Stimulated activated CD8-positive, alpha-beta memory T cell treated with anti-CD3 and anti-CD28 coated beads, Interleukin-15, amount 100 ng/mL, for 24 hours (primary cell): ENCODE results near the gene INTS11.

ENCODE experiments used
- DNase-seq: peaks from one replicate; pipeline ENCODE4 v3.0.0-alpha.2; 2020; ENCODE audit warnings: low read depth

Gene INTS11

DNA sequence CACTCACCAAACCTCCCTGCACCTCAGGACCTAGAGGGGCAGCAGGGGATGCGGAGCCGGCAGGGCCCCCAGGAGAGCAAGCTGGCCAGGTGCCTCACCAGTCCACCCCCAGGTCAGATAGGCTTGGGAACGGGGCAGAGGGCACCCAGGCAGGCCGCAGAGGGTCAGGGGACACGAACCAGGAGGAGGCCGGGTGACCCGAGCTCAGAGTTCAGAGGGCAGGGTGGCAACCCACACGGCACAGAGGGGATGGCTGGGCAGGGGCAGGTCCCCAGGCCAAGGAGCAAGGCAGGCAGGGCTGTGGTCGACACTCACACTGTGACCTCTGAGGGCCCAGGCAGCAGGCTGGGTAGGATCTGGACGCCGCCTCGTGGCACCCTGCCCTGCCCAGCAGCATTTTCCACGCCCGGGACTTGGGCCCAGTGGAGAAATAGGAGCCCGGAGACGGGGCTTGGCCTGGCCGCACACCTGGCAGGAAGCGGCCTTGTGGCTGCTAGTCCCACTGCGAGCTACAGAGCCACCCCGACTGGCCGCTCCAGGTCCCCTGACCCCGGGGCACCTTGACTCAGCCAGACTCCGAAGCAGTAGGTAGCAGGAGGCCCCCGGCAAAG, 19.5 kb upstream of the INTS11 start:
- no peak for DNase-seq

GRCh38 chr1:1342584-1343115, 18.2 kb upstream of the INTS11 start:
- DNase-seq, result no peak

DNA sequence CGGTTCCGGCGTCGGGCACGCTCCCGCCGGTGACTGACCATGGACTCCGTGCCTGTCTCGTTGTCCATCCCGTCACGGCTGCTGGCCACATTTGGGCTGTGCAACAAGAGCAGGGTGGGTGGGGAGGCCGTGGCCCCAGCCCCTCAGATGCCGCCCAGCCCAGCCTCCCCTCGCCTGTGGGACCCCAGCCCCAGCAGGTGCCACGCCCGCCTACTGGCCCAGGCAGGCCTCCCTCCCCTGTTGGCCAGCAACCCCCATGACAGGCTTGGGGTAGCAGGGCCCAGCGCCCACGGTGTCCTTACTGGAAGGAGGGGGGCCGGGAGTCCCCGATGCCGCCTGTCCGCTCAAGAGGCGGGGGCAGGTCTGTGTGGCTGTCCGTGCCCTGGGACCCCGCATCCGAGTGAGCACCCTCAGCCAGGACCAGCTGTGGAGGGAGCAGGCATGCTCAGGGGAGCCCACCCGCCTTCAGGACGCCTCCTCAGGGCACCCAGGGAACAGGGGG, 17.7 kb upstream of the INTS11 start:
- DNase-seq, result no peak

- no peak for DNase-seq
Observed at GRCh38 chr1:1341549-1342021, 17.1 kb upstream of the INTS11 start.

DNA sequence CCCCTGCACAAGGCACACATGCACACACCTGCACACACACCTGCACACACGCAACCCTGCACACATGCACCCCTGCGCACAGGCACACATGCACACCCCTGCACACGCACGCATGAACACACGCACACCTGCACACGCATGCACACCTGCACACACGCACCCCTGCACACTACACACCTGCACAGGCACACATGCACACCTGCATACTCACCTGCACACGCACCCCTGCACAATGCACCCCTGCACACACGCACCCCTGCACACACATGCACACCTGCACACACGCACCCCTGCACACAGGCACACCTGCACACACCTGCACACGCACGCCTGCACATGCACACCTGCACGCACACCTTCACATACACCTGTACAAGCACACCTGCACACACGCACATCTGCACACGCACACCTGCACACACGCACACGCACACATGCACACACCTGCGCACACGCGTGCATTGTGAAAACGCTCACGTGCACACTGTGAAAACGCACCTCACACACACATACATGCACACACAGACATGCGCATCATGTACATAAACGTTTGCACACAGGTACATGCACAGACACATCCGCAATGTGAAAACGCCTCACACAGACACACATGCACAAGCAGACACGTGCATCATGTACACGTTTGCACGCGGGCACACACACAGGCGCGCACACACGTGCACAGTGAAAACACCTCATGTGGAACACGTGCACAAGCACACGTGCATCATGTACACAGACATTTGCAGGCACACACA, 16.5 kb upstream of the INTS11 start:
- no peak for DNase-seq

GRCh38 chr1:1340185-1340584, 15.7 kb upstream of the INTS11 start:
- DNase-seq, result no peak

GRCh38 chr1:1338278-1338677, 13.8 kb upstream of the INTS11 start:
- DNase-seq, result no peak

GRCh38 chr1:1337793-1338147, 13.3 kb upstream of the INTS11 start:
- DNase-seq, result no peak

DNA sequence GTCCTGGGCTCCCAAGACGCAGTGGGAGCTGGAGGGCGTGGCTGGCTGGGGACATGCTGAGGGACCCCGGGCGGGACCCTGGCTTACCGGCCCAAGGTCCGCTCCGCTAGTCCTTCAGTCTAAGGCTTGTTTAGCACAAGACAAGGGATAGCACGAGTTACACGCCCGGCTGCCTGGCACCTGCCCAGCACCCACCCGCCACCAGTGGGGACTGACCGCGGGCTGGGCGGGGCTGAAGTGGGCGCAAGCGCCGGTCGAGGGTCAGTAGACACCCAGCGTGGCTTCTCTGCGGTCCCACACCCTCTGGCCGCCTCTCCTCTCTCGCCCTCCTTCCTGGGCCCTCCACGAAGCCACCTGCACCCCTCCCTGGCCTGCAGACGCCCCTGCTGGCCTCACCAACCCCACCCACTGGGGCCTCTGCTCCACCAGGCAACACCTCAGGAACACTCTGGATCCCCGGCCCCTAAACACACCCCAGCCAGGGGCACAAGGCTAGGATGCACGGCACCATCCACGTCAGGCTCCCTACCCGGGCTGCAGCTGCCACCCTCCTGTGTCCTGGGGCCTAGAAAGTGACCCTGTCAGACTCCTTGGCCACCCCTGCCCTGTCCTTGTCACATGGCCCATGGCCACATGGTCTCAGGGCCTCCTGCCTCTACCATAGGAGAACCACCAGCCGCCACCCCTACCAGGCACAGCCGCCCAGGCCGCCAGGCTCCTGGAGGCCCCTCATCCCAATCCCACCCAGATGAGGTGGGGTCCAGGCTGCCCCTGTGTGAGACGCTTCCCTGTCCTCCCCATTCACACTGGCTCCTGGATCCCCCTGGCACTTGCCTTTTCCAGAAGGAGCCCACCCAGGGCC, 12.7 kb upstream of the INTS11 start:
- no peak for DNase-seq

DNA sequence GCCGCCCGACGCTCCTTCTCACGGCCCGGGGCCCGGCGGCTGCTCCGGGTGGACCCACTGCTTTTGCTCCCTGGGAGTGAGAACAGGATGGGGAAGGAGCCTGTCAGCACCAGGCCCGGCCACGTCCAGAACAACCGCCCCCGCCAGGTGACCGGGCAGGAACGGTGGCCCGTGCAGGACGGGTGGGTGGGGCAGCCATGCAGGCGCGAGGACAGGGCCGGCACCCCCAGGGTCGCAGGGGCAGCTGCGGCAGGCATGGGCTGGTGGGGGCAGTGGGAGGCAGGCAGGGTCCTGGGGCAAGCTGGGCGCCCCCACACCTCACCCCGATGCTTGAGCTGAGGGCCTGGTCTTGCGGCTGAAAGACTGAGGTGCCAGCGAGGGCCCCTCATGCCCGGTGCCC, 12.0 kb upstream of the INTS11 start:
- no peak for DNase-seq

DNA sequence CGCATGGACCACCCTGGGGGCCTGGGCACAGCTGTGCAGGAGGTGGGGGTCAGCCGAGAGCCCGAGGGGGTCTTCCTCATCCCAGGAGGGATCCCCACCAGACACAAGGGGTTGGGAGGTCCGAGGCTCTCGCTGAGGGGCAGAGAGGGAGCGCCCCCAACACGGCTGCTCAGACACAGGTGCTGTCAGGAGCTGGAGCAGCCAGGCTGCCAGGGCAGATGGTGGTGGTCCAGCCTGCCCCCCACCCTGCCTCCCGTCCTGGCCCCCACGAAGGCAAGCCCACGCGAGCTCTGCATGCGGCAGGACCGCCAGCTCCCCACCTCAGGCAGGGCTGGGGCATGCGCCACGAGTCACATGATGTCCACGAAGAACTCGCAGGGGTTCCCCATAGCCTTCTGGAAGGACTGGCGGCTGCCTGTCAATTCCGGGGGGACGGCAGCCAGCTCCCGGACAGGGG, 11.4 kb upstream of the INTS11 start:
- DNase-seq, result no peak

DNA sequence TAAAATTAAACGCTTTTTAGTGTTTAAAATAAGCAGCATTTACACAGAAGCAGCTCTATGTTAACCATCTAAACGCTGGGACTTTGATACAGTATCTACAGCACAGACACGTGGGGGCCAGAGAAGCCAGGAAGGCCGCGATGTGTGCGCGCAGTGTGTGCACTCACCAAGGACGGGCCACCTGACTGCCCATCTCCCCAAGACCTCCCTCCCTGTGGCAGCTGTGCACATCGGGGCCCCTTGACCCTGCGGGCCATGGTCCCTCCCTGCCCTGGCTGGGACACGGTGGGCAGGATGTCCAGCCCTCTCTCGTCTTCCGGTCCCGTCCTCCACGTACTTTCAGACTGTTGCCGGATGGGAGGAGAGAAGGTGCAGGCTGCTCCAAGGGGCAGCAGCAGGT, 10.8 kb upstream of the INTS11 start:
- DNase-seq, result no peak

GRCh38 chr1:1334835-1335234, 10.4 kb upstream of the INTS11 start:
- DNase-seq, result no peak

DNA sequence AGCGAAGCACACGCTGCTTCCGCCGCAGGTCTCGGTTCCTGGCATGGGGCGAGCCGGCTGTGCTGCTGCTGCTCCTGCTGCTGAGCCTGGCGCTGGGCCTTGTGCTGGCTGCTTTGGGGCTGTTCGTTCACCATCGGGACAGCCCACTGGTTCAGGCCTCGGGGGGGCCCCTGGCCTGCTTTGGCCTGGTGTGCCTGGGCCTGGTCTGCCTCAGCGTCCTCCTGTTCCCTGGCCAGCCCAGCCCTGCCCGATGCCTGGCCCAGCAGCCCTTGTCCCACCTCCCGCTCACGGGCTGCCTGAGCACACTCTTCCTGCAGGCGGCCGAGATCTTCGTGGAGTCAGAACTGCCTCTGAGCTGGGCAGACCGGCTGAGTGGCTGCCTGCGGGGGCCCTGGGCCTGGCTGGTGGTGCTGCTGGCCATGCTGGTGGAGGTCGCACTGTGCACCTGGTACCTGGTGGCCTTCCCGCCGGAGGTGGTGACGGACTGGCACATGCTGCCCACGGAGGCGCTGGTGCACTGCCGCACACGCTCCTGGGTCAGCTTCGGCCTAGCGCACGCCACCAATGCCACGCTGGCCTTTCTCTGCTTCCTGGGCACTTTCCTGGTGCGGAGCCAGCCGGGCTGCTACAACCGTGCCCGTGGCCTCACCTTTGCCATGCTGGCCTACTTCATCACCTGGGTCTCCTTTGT, 9.2 kb upstream of the INTS11 start:
- DNase-seq, result no peak

- no peak for DNase-seq
Observed at GRCh38 chr1:1332774-1333480, 8.5 kb upstream of the INTS11 start.

DNA sequence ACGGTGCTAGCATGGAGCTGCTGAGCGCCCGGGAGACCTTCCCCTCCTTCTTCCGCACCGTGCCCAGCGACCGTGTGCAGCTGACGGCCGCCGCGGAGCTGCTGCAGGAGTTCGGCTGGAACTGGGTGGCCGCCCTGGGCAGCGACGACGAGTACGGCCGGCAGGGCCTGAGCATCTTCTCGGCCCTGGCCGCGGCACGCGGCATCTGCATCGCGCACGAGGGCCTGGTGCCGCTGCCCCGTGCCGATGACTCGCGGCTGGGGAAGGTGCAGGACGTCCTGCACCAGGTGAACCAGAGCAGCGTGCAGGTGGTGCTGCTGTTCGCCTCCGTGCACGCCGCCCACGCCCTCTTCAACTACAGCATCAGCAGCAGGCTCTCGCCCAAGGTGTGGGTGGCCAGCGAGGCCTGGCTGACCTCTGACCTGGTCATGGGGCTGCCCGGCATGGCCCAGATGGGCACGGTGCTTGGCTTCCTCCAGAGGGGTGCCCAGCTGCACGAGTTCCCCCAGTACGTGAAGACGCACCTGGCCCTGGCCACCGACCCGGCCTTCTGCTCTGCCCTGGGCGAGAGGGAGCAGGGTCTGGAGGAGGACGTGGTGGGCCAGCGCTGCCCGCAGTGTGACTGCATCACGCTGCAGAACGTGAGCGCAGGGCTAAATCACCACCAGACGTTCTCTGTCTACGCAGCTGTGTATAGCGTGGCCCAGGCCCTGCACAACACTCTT, 7.7 kb upstream of the INTS11 start:
- DNase-seq, result no peak

DNA sequence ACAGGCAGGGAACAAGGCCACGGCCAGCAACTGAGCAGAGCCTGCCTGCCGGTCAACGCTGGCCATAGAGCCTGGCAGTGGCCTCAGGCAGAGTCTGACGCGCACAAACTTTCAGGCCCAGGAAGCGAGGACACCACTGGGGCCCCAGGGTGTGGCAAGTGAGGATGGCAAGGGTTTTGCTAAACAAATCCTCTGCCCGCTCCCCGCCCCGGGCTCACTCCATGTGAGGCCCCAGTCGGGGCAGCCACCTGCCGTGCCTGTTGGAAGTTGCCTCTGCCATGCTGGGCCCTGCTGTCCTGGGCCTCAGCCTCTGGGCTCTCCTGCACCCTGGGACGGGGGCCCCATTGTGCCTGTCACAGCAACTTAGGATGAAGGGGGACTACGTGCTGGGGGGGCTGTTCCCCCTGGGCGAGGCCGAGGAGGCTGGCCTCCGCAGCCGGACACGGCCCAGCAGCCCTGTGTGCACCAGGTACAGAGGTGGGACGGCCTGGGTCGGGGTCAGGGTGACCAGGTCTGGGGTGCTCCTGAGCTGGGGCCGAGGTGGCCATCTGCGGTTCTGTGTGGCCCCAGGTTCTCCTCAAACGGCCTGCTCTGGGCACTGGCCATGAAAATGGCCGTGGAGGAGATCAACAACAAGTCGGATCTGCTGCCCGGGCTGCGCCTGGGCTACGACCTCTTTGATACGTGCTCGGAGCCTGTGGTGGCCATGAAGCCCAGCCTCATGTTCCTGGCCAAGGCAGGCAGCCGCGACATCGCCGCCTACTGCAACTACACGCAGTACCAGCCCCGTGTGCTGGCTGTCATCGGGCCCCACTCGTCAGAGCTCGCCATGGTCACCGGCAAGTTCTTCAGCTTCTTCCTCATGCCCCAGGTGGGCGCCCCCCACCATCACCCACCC, 6.9 kb upstream of the INTS11 start, which contains the start of gene TAS1R3:
Gene TAS1R3, plus strand, starts transcription at position 213 of the 898 bp plus-strand sequence. Its CDS starts 66 bp downstream, at position 279.
- no peak for DNase-seq

- no peak for DNase-seq
Observed at GRCh38 chr1:1330366-1331067, 6.1 kb upstream of the INTS11 start.
